ENCODE data around the gene YAF2.
"Not testable (repeated sequence)": the region's sequence is repeated elsewhere in the genome, so short reads cannot be mapped to it uniquely, and the experiment has no call there.

The YAF2 gene

GRCh38 chr12:42192686-42193085 is 45.4 kb downstream of the YAF2 start:
- no peak for DNase-seq

GRCh38 chr12:42192258-42192657 is 45.8 kb downstream of the YAF2 start:
- no peak for DNase-seq

GRCh38 chr12:42190376-42190775 is 47.7 kb downstream of the YAF2 start:
- no peak for DNase-seq

DNA sequence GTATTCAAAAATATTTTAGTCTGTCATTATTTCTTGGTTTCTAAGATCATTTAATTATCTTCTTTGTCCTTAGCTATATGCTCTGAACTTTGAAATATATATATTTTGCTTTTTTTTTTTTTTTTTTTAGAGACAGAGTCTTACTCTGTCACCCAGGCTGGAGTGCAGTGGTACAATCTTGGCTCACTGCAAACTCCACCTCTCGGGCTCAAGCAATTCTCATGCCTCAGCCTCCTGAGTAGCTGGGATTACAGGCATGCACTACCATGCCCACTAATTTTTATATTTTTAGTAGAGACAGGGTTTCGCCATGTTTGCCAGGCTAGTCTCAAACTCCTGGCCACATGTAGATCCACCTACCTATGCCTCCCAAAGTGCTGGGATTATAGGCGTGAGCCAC is 49.8 kb downstream of the YAF2 start:
- not testable (repeated sequence) for DNase-seq

GRCh38 chr12:42187799-42188198 is 50.2 kb downstream of the YAF2 start:
- DNase-seq, result no peak

DNA sequence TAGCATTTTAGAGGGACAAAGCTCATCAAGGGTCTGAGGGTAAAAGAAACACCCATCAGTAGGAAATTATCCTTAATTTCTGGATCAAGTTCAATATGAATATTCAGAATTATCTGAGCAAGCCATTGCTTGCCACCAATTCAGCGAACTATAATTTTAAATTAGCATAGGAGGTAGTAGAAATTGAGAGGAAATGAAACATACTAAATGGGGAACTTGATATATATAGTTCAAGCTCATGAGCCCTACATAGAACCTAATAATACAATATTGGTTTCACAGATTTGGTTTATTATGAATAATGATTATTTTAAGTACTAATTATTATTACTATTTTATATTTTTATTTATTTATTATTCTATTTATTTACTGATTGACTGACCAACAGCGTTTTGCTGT is 51.3 kb downstream of the YAF2 start:
- DNase-seq, result no peak

DNA sequence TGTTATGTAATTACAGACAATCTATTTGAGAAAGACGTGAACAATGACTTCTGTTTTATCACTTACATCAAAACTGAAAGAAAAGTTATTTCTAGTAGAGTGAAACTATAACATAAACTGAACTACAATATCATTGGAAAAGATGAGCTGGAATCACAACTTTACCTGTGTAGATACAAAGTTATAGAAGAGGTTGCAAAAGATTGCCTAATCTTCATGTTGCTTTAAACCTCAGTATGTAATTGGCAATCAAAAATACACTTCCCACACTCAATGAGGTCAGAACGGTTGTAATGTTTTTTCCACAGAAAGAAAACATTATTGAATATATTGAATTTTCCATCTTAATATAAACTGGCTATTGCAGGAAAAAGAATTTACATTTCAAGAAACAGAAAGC is 55.7 kb downstream of the YAF2 start:
- no peak for DNase-seq

DNA sequence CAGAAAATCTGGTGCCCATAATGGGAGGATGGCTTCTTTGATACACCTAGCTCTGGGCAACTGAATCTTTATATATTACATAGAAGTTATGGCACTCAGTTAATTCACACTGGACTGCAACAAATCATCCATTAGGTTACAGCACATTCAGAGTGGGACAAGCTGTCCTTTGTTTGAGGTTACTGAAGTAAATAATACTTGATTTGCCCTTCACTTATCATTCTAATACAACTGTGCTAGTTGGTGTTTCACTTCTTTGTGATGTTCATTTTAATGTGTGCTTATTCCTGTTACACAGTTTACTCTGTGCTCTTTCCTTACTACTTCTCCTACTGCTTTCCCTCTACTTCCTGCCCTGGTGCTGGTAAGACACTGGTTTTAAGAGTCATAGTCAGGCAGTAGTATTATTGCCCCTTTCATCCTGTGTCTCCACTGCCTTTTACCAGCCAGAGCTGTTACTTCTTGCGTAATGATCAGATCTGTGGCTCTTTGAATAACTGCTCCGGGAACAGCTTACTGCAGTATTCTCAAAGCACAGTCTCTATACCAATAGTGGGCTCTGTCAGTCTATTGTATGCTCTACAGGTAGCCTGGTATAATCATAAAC is 57.0 kb downstream of the YAF2 start:
- DNase-seq, result no peak

DNA sequence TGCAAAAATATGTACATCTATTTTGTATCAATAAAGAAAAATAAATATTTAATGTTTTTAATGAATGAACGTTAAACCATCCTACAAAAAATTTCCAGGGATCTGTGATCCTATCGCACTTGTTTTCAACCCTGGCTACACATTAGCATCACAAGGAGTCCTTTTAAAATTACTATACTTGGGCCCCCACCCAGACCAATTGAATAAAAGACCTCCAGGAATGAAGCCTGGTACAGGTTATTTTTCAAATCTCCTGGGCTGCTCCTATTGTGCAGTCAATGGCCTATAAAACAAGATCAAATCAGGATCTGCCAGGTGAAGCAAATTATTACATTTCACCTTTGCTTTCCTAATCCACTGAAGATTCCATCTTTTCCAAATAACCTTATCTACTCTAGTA is 59.9 kb downstream of the YAF2 start:
- no peak for DNase-seq

GRCh38 chr12:42174978-42175377 is 63.1 kb downstream of the YAF2 start:
- DNase-seq, result no peak

DNA sequence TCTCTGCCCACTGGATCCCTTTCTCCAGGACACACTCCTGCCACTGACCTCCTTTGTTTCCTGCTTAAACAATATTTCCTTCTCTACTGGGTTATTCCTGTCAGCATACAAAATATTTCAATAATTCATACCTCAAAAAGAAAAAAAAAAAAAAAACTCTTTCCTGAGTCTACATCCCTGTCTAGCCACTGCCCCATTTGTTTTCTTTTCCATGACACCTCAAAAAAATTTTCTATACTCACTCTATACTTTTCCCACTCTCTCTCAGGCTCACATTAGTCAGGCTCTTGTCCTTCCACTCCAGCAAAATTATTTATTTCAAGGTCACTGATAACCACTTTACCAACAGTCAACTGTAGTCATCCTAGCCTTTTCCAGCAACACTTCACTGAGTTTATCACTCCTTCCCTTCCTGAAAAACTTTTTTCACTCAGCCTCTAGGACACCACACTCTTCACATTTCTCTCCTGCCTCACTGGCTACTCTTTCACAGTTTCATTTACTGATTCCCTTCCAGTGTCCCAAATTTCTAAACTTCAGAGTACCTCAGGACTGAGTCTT is 64.0 kb downstream of the YAF2 start:
- no peak for DNase-seq

DNA sequence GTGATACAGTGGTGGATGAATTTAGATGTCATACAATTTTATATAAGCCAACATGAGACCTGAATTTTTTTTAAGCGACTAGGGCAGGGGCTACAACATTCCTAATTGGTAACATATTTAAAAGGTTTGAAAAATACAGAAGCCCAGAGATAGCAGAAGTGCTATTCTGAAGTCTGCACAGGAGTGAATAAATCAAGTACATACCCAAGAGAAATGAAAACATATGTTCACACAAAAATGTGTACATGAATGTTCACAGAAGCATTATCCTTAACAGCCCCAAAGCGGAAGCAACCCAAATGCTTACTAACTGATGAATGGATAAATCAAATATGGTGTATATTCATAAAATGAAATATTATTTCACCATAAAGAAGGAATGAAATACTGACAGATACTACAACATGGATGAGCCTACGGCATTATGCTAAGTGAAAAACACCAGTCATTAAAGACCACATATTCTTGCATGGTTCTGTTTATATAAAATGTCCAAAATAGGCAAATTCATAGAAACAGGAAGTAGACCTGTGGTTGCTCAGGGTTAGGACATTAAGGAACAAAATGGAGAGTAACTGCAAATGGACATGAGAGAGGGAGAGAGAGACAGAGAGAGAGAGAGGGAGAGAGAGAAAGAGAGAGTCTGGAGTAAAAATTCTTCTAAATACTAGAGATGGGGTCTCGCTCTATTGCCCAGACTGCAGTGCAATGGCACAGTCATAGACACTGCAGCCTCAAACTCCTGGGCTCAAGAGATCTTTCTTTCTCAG is 65.4 kb downstream of the YAF2 start:
- no peak for DNase-seq

- DNase-seq, result no peak
Measured at GRCh38 chr12:42167711-42168110, 70.3 kb downstream of the YAF2 start.

- no peak for DNase-seq
Measured at GRCh38 chr12:42166501-42166900, 71.5 kb downstream of the YAF2 start.

- DNase-seq, result peak; percentile 54
Measured at GRCh38 chr12:42163913-42164312, 74.1 kb downstream of the YAF2 start.

GRCh38 chr12:42162965-42163364 is 75.1 kb downstream of the YAF2 start:
- DNase-seq, result no peak

DNA sequence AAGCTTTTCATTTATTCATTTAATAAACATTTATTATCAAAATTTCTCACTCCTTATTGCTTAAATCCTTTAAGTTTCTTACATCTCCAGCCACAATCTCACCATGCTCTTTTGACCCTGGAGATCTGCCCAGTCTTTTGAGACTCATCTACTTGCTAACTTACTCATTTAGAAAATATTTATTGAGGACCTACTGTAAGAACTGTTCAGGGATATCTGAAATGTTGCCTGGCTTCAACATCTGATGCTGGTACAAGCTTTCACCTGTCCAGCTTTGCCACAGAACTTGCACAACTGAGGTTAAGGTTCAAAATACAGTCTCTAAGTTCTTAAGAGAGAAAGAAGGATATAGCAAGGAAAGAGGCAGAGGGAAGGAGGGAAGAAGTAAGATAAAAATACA is 75.9 kb downstream of the YAF2 start:
- DNase-seq, result no peak

GRCh38 chr12:42161529-42161928 is 76.5 kb downstream of the YAF2 start:
- DNase-seq, result no peak

DNA sequence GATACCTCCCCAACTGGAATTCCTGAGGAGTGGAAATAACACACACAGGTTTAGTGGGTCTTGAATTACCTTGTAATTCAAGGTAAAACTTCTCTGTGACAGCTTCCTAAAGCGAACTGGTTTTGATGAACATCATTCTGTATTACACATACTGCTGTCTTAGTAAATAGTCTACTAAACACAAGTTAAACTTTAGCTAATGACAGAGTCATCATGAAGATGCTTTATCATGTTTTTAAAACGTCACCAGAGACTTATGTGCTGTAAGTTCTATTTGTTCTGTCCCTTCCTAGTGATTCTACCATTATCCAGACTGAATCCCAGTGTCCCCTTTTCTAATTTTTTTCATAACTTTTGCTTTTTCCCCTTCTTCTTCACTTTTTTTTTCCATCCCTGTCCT is 81.8 kb downstream of the YAF2 start:
- peak; percentile 49 for DNase-seq

DNA sequence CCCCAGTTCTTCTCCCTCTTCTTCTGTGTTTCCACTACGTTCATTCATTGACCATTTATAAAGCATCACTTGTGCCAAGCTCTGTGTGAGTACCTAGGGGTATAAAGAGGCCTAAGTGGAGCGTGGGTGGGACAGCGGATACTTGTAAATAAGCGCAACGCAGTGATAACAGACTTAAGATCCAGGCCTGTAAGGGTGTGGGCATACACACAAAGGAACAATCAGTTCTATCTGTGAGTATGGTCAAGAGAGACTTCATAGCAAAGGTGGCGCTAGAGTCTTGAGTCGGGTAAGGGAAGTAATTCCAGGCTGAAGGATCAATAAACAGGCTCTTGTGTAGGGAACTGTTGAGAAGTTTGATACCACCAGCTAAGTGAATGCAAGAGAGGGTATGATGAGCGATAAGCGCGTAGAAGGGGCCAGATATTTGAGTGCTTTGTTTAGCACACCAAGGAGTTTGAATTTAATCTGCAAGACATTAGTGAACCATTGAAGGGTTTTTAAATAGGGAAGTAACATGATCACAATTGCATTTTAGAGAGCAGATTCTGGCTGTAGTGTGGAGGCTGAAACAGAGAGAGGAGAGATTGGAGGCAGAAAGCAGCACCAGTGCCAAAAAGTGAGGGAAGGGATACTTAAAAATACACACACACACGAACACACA is 92.4 kb downstream of the YAF2 start:
- DNase-seq, result peak; percentile 64

GRCh38 chr12:42145197-42145549 is 92.9 kb downstream of the YAF2 start:
- DNase-seq, result peak; percentile 84

DNA sequence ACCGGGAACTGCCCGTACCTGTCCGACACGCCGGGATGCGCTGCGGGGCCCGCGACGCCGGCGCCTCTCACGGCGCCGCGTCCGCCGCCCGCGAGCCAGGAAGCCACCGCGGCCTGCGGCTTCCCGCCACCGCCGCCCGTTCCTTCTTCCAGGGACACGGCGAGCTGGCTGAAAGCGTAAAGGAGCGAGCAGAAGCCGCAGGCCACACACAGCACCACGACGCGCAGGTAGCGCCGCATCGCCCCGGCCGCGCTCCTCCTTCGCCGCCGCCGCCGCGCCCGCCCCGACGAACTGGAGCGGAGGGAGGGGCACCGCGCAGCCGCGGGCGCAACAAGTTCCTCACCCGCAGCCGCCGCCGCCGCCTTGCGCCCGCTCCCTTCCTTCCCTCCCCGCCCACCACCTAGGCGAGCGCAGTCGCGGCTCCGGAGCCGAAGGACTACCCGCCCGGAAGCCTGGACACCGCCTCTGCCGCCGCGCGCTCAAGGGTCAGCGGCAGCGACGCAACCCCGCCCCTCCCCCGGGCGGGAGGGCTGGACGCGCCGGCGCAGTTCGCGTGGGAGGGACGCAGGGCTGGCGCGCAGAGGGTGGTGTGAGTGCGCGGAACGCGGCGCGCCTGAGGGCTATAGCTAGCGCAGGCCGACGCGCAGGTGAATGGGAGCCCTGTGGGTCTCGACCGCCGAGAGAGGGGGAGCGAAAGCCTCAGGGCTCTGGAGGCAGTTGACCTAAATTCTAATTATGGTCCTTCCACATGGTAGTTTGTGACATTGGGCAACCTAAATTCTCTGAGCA is 93.4 kb downstream of the YAF2 start, which contains the start of gene GXYLT1:
Gene GXYLT1, minus strand, starts transcription at position 467 of the 789 bp plus-strand sequence. Its CDS starts 228 bp downstream, at position 239.
- peak; percentile 100 for DNase-seq

DNA sequence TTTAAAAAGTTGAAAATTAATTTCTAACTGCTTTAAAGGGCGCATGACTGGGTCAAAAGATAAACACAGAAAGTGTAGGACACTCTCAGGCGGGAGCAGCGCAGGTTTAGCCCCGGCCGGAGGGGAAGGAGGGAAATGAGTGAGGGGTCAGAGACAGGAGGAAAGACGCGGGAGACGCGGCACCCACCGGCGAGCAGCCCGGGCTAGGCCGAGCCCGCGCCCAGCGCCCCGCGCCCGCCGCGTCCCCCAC is 94.0 kb downstream of the YAF2 start:
- no peak for DNase-seq

Measured in DMS53 (cell line).